Endothelial cell of umbilical vein (primary cell): Measurements from ENCODE around the gene UBL3. TPM values are rescaled to one million over a fixed set of nuclear protein-coding genes. Genes with fewer than 3 reads are reported as not detected.

ENCODE experiments used
- BruUV-seq: library from RNA; stranded (reverse); fragments of 400-500 nt; replicated peaks from 2 replicates; lab custom pipeline; 2021; lab: Mats Ljungman, UMichigan
- CTCF ChIA-PET: fragments of 300-600, 350-600 bp; sonication (Branson Sonifier 250); formaldehyde crosslinking; loops from one replicate; lab custom pipeline; 2021; ENCODE audit warnings: antibody characterized with exemption, inconsistent platforms; lab: Charles Lee
- POLR2A ChIA-PET: fragments of 300-600, 350-600 bp; sonication (Branson Sonifier 250); formaldehyde crosslinking; loops from one replicate; lab custom pipeline; 2021; ENCODE audit warnings: antibody characterized with exemption, inconsistent platforms; lab: Charles Lee
- DNase-seq: peaks from one replicate; pipeline ENCODE4 v3.0.0-alpha.2; 2011; ENCODE audit warnings: low read depth, low spot score
- FAIRE-seq: peaks from 2 replicates; lab custom pipeline; 2011; peaks lifted over from hg19 to GRCh38; lab: Jason Lieb, UNC
- H2AFZ ChIP-seq: 2 replicates; pipeline ENCODE4 v1.6.0; 2012; ENCODE audit warnings: low read depth, low read length, control low read depth, inconsistent platforms
- H3K27ac ChIP-seq: 2 replicates; pipeline ENCODE4 v1.5.1; 2011; ENCODE audit warnings: low read depth, mild to moderate bottlenecking, control low read depth, low read length, moderate library complexity; ENCODE audit not compliant: insufficient read depth
- H3K27me3 ChIP-seq, 2 experiments: 2 replicates each; pipeline versions ENCODE4 v1.6.0 to v1.6.1; 2011; ENCODE audit warnings: low read length in 2 of 2, mixed read lengths in 1 of 2; ENCODE audit not compliant: control insufficient read depth in 2 of 2, insufficient read depth in 2 of 2
- H3K36me3 ChIP-seq, 2 experiments: 2 replicates in 1 of 2; 3 replicates in 1 of 2; pipeline ENCODE4 v1.5.1; 2011; ENCODE audit warnings: low read length in 2 of 2, mild to moderate bottlenecking in 1 of 2, moderate library complexity in 1 of 2; ENCODE audit not compliant: control insufficient read depth in 2 of 2, insufficient read depth in 2 of 2; ENCODE audit errors: extremely low read depth in 1 of 2
- H3K4me1 ChIP-seq: 3 replicates; pipeline ENCODE4 v1.5.1; 2011; ENCODE audit warnings: mild to moderate bottlenecking, low read length; ENCODE audit not compliant: control insufficient read depth, insufficient read depth; ENCODE audit errors: extremely low read depth
- H3K4me2 ChIP-seq: 2 replicates; pipeline ENCODE4 v1.6.1; 2011; ENCODE audit warnings: low read length, control low read depth, mixed read lengths; ENCODE audit not compliant: insufficient read depth
- H3K4me3 ChIP-seq, 3 experiments: fragments of 200-600 bp in 1 of 3; sonication (generic), shearing (Covaris generic) in 1 of 3; replicated peaks in 1 of 3; 2 replicates each; pipeline ENCODE4 v1.5.1; 2011 to 2016; ENCODE audit warnings: control low read depth in 3 of 3, low read length in 3 of 3, mild to moderate bottlenecking in 2 of 3, inconsistent platforms in 1 of 3, low read depth in 1 of 3, moderate library complexity in 1 of 3; ENCODE audit not compliant: insufficient read depth in 1 of 3
- H3K79me2 ChIP-seq: 2 replicates; pipeline ENCODE4 v1.6.0; 2012; ENCODE audit warnings: low read length, inconsistent platforms; ENCODE audit not compliant: control insufficient read depth, insufficient read depth
- H3K9ac ChIP-seq: replicated peaks from 2 replicates; pipeline ENCODE3; 2011; ENCODE audit warnings: low read length, control low read depth; ENCODE audit not compliant: insufficient read depth; ENCODE audit errors: extremely low read depth
- H3K9me1 ChIP-seq: replicated peaks from 3 replicates; pipeline ENCODE4 v1.6.0; 2011; ENCODE audit warnings: mild to moderate bottlenecking, low read length; ENCODE audit not compliant: control insufficient read depth, insufficient read depth; ENCODE audit errors: extremely low read depth
- H3K9me3 ChIP-seq: replicated peaks from 2 replicates; pipeline ENCODE4 v1.5.1; 2012; ENCODE audit warnings: low read length, inconsistent platforms; ENCODE audit not compliant: control insufficient read depth, insufficient read depth
- H4K20me1 ChIP-seq: replicated peaks from 2 replicates; pipeline ENCODE3; 2011; ENCODE audit warnings: mild to moderate bottlenecking, low read length; ENCODE audit not compliant: control insufficient read depth, insufficient read depth; ENCODE audit errors: extremely low read depth
- EZH2 ChIP-seq: IDR thresholded peaks from 2 replicates; pipeline ENCODE4 v1.6.1; 2012; ENCODE audit warnings: borderline replicate concordance, low read depth, mild to moderate bottlenecking, moderate library complexity, low read length, inconsistent platforms; ENCODE audit not compliant: severe bottlenecking
- FOS ChIP-seq: IDR thresholded peaks from 2 replicates; pipeline ENCODE4 v1.6.1; 2011; ENCODE audit warnings: mild to moderate bottlenecking, low read length, moderate library complexity, borderline replicate concordance; ENCODE audit not compliant: insufficient read depth
- JUN ChIP-seq: IDR thresholded peaks from 2 replicates; pipeline ENCODE4 v1.6.1; 2011; ENCODE audit warnings: borderline replicate concordance, low read depth; ENCODE audit not compliant: insufficient read length, insufficient read depth
- MYC ChIP-seq: IDR thresholded peaks from one replicate; pipeline ENCODE4 v1.6.1; 2011; ENCODE audit warnings: mild to moderate bottlenecking, low read depth, low read length
- POLR2AphosphoS5 ChIP-seq: IDR thresholded peaks from 2 replicates; pipeline ENCODE4 v1.6.1; 2012; ENCODE audit warnings: low read depth, mild to moderate bottlenecking, control low read depth, low read length, moderate library complexity; ENCODE audit not compliant: insufficient read depth
- dilution Hi-C: fragments of 300-500 bp; cut with MboI; formaldehyde crosslinking; loops from one replicate; pipeline ENCODE4 v1.15.0; 2019; ENCODE audit warnings: low sequenced_read_pairs; ENCODE audit not compliant: extremely low pct_ligation_motif_present
- intact Hi-C: fragments of 100-400 bp; cut with micrococcal nuclease; formaldehyde crosslinking; loops from one replicate; pipeline ENCODE4 v1.10.0; 2022
- polyA plus RNA-seq, 4 experiments: library from polyadenylated mRNA; depleted of rRNA in 3 of 4; stranded (reverse) in 3 of 4; unstranded in 1 of 4; fragments of >200 nt; gene quantifications; 2 replicates each; pipeline versions ENCODE4 v1.2.1 to v1.2.3, GENCODE V29; 2011 to 2012; ENCODE audit warnings: missing spikeins in 1 of 4
- total RNA-seq: library from RNA; stranded (reverse); gene quantifications from 2 replicates; pipeline ENCODE4 v1.2.3, GENCODE V29; 2021
- TF ChIP-seq, protein P1 (sequence below), 2 donors: IDR thresholded peaks; 1 replicate in 1 of 2; 2 replicates in 1 of 2; pipeline ENCODE4 v1.5.1; 2011; ENCODE audit warnings: low read length in 2 of 2, mild to moderate bottlenecking in 2 of 2, moderate library complexity in 2 of 2, control low read depth in 1 of 2, inconsistent platforms in 1 of 2, low read depth in 1 of 2; ENCODE audit not compliant: insufficient read depth in 1 of 2; ENCODE audit errors: extremely low read depth in 1 of 2
- TF ChIP-seq, protein P2 (sequence below): IDR thresholded peaks from 2 replicates; pipeline ENCODE4 v1.6.1; 2011; ENCODE audit not compliant: insufficient read depth, insufficient read length

Gene UBL3
- total and polyA plus RNA-seq, 2 donors (not counting 3 experiments of a cell fraction or from before 2014, with no cell fraction given) = 4.8 to 11.8 TPM

DNA sequence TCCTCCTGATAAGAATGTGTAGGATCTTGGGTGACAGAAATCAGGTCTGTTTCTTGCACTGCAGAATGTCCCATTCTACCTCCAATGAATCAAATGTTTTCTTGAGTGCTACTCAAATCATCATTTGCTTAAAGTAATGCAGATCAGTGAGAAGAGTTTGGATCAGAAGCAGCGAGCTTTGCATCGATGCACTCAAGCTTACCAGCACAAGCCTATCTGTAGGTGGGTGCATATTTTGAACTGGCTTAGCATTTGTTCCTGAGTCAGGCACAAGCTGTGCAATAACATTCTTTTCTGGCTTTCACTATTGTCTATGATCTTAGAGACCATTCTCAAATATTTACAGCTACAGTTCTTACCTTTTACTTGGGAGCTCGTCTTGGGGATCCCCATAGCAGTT, 109.5 kb downstream of the UBL3 start:
- FAIRE-seq (no peak), DNase-seq (no peak)
- no TSS peak for BruUV-seq
- H3K27ac ChIP-seq = no peak overlapping the region
- no peak overlapping the region for H3K4me2 ChIP-seq
- no peak overlapping the region for H3K4me3 ChIP-seq
- H4K20me1 ChIP-seq = no peaks in the 10 kb centered on the region
- ChIA-PET POLR2A (no interaction called here), CTCF (no interaction called here)
- no peaks in the 10 kb centered on the region for H3K9me3 ChIP-seq
- no peak overlapping the region for H3K9ac ChIP-seq
- no peaks in the 10 kb centered on the region for H3K9me1 ChIP-seq
- no peaks in the 10 kb centered on the region for H3K79me2 ChIP-seq
- H3K27me3 ChIP-seq = peaks cover 0 to 6% of the 10 kb centered on the region in 2 experiments
- no peak overlapping the region for H2AFZ ChIP-seq
- TF ChIP-seq, protein P1, sequence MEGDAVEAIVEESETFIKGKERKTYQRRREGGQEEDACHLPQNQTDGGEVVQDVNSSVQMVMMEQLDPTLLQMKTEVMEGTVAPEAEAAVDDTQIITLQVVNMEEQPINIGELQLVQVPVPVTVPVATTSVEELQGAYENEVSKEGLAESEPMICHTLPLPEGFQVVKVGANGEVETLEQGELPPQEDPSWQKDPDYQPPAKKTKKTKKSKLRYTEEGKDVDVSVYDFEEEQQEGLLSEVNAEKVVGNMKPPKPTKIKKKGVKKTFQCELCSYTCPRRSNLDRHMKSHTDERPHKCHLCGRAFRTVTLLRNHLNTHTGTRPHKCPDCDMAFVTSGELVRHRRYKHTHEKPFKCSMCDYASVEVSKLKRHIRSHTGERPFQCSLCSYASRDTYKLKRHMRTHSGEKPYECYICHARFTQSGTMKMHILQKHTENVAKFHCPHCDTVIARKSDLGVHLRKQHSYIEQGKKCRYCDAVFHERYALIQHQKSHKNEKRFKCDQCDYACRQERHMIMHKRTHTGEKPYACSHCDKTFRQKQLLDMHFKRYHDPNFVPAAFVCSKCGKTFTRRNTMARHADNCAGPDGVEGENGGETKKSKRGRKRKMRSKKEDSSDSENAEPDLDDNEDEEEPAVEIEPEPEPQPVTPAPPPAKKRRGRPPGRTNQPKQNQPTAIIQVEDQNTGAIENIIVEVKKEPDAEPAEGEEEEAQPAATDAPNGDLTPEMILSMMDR (IDR thresholded peaks at IDR 0.05; ENCODE audit: extremely low read depth in 1 of 2, insufficient read depth in 1 of 2, low read depth in 1 of 2, low read length in 2 of 2) = no peak
- no peak for TF ChIP-seq POLR2AphosphoS5
- TF ChIP-seq, protein P2, sequence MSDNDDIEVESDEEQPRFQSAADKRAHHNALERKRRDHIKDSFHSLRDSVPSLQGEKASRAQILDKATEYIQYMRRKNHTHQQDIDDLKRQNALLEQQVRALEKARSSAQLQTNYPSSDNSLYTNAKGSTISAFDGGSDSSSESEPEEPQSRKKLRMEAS = no peak
- no peak for TF ChIP-seq MYC
- no peak for TF ChIP-seq FOS
- dilution Hi-C loops (no loop called here), intact Hi-C loops (no loop called here)
- H3K36me3 ChIP-seq = no peaks in the 10 kb centered on the region
- no peaks in the 10 kb centered on the region for H3K4me1 ChIP-seq

DNA sequence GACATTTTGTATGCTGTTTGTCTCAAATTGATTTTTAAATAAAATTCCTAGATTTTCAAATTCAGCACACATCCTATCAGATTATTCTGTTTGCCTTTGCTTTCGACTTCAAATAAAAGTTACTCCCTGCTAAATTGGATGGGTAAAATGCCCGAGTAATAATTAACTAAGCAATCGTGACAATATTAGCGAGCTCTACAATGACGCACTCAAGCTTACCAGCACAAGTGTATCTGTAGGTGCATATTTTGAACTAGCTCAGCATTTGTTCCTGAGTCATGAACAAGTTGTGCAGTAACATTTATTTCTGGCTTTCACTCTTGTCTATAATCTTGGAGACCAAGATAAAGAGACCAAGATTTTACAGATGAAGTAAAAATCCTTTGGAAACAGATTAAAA, 113.4 kb downstream of the UBL3 start:
- no peaks in the 10 kb centered on the region for H3K79me2 ChIP-seq
- no peaks in the 10 kb centered on the region for H4K20me1 ChIP-seq
- no peaks in the 10 kb centered on the region for H3K9me3 ChIP-seq
- H3K36me3 ChIP-seq = no peaks in the 10 kb centered on the region
- H3K4me2 ChIP-seq = no peak overlapping the region
- FAIRE-seq = no peak
- no peak for DNase-seq
- peaks cover 0 to 2% of the 10 kb centered on the region in 2 experiments for H3K27me3 ChIP-seq
- no TSS peak for BruUV-seq
- H3K27ac ChIP-seq = no peak overlapping the region
- dilution Hi-C loops (no loop called here), intact Hi-C loops (no loop called here)
- no peak overlapping the region for H3K4me3 ChIP-seq
- ChIA-PET CTCF (interaction anchor here (1.3 kb wide), 1 partner anchor 23 kb away, joined by 3 read pairs; no protein-coding TSS in a partner anchor), POLR2A (no interaction called here)
- H3K9me1 ChIP-seq = no peaks in the 10 kb centered on the region
- no peaks in the 10 kb centered on the region for H3K4me1 ChIP-seq
- no peak overlapping the region for H2AFZ ChIP-seq
- TF ChIP-seq FOS (no peak), JUN (no peak), EZH2 (no peak), POLR2AphosphoS5 (no peak)
- TF ChIP-seq, protein P1 (IDR thresholded peaks at IDR 0.05; ENCODE audit: extremely low read depth in 1 of 2, insufficient read depth in 1 of 2, low read depth in 1 of 2, low read length in 2 of 2) = no peak
- TF ChIP-seq, protein P2 = no peak
- H3K9ac ChIP-seq = no peak overlapping the region
